IPS DF 19.7 (cell line): ENCODE data around the gene EXOC3L1.

Experiments
- DNase-seq: peaks from one replicate; pipeline ENCODE4 v3.0.0-alpha.2; 2013; ENCODE audit warnings: low read depth, low spot score

EXOC3L1 gene, protein sequence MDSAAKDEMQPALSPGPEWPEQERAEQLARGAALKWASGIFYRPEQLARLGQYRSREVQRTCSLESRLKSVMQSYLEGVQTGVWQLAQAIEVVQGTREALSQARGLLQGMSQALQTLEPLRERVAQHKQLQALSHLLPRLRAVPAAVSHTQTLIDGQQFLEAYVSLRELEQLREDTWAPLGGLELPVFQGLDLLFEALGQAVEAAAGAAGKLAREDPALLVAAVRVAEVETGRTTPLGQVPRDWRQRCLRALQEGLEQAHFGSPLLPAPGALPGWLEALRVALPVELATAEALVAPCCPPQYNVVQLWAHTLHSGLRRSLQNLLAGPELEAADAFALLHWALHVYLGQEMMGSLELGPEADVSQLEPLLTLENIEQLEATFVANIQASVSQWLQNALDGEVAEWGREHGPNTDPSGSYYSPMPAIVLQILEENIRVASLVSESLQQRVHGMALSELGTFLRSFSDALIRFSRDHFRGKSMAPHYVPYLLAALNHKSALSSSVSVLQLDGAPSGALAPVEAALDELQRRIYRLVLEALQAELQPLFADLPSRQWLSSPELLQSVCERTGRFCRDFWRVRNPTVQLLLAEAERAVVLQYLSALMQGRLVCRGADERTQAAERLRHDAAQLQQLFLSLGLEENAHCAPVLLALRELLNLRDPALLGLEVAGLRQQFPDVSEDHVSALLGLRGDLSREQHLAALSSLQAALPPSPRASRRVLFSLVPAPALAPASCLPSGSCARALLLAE

DNA sequence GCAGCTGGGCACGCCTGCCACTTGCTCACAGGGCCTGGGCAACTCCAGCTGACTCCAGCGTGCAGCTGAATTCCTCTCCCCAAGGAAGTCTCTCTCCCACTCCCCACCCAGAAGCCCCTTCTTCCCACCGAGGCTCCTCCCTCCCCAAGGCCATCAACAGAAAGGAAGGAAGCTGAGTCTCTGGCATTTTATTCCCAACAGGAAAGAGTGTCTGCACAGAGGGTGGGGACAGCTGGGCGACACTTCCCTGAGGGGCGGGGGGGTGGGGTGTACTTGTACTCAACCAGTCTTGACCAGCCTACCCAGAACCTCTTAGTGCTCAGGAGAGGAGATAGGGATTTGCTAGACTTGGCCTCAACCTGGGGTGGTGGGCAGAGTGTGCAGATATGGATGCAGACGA, at the start of gene EXOC3L1:
Gene EXOC3L1 (minus strand): TSS at position 96 of the 400 bp plus-strand sequence. CDS start 460 bp downstream, outside the sequence.
- DNase-seq: no peak

DNA sequence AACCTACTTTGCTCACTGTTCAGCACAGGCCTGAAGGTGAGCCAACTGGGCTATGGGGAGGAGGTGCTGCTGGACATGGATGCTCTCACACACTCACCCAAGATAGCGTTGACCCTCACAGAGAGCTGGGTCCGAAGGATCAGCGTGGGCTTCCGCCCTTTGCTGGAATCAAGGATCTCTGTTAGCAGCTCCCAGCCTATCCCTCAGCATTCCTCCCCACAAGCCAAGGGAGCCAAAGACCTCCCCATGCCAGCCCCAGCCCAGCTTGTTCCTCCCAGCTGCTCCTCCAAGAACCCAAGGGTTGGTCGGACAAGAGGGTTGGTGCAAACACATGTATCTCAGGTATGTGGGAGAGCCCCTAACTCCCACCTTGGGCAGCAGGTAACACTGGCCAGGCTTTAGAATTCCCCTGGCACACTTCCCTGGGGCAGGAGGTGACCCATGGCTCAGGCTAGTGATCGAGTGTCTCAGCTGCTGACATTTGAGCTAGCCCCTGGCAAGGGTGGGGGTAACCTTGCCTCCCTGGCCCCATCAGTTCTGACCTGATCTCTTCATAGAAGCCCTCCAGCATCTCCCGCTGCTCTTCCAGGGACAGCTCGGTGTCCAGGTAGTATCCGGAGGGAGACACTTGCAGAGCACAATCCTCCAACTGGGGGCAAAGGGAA, 49.0 kb upstream of the EXOC3L1 start:
- DNase-seq: no peak

DNA sequence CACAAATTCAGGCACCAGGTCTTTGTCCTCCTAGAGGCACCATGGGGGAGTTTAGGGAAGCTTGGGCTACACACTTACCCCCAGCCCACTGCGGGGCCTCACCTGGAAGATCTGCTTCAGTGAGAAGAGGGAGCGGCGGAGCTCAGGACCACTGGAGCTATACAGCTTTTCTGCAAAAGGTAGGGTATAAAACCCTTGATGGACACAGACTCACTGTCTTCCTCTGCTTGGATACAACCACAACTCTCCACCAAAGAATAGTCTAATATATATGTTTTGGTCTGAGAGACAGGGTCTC, 48.3 kb upstream of the EXOC3L1 start:
- no peak for DNase-seq

DNA sequence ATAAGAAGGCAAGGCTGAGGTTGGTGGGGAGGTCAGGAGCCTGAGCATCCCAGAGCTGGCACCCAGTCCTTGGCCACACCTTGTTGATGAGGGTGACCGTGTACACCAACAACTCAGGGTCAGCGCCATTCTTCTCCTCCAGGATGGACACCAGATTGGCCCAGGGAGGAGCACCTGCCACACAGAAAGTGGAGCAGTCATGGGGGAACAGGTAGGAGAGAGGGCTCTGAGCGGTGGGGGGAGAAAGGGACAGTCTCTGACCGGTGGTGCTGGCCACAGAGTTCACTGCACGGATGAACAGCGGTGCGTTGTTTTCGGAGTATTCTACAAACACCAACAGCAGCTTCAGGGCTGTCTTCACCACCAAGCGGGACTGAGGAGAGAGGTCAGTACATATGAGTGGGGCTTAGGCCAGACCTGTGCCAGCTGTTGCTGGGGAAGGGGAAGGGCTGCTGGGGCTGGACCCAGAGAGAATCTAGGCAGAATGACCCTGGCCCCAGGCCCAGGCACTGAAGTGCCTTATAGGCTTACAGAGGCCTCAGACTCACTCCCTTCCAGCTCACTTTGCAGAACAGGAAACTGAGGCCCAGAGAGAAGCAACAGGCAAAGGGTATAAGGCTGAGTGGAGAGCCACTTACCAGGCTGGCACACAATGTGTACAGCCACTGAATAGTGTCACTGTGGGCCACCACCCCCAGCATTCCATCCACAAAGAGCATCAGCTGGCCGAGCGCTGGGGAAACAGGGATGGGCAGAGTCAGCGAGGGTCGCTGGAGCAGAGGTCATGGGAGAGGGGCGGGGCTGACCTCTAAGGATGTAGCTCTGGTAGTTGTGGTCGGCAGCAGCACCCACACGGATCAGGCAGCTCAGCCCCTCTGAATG, 47.7 kb upstream of the EXOC3L1 start:
- no peak for DNase-seq

DNA sequence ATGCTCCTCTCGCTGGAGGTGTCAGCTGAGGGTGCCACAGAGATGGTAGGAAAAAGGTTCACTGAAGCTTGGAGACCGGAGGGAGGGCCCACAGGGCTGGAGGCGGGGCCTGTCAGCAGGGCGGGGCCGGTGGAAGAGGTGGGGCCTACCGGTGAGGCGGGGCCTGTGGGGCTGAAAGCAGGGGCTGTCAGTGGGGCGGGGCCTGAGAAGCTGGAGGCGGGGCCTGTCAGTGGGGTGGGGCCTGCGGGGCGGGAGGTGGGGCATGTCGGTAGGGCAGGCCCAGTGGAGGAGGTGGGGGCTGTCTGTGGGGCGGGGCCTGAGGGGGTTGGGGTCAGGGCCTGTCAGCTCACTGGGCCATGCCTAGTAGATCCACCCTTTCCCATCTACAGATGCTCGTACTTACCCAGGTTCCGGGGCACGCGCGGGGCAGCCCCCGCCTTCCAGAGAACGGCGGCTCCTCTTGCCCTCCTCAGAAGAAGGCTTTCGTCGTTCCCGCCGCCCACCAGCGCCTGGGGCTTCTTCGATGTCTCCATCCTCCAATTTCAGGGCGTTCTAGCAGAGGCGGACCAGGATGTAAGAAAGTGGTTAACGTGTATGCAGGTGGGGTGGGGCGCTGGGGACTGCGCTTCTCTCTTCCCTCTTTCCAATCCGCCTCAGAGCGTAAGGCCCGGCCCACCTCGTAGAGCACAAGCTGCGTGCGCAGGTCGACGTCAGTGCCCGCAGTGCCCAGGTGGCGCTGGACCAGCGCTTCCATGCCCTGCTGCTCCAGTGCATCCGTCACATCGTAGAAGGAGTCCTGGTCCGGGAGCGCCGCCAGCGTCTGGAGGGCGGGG, 46.8 kb upstream of the EXOC3L1 start:
- no peak for DNase-seq

DNA sequence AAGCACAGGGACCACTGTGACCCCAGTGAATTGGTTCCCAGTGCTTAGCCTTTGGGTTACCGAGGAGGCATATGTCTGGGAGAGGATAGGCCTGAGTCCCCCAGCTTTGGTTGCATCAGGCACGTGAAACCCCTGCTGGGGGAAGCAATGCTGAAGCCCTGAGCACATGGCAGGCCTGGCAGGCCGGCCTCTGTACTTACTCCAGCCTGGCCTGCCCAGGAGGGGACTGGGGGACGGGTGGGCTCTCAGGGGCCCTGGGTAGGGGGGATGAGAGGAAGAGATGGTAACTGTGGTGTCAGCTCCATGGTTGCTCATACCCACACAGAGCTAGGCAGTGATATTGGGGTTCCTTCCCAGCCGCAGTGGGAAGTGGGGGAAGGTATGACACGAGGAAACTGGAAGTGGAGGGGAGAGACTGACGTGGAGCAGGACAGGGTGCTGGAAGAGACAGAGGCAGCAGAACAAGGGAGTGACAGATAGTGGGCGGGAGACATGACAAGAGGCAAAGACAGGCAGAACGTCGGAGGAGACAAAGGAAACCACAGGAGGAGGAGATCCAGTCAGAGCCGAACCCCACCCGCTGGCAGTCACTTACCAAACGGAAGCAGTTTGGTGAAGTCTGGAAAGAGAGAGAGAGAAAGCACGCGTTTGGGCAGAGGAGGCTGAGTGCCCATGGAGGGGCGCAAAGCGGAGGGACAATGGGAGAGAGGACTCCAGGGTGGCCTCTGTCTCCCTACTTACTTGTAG, 46.1 kb upstream of the EXOC3L1 start:
- no peak for DNase-seq

DNA sequence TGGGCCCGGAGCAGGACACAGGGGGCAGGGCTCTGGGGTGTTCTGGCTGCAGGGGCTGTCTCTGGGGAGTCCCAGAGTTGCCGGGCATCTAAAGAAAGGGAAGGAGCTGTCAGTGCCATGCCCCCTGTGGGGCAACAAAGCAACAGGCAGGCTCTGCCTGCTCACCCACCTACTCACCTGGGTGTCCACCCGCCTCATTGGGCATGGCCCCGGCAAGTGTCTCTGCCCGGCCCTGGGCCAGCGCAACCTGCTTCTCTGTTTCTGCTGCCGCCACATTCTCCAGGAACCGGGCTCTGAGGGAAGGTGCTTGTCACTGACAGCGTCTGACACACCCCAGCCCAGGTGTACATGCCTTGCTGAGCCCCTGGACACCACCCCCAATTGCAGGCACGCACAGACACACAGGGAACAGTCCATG, 44.3 kb upstream of the EXOC3L1 start:
- DNase-seq: no peak

DNA sequence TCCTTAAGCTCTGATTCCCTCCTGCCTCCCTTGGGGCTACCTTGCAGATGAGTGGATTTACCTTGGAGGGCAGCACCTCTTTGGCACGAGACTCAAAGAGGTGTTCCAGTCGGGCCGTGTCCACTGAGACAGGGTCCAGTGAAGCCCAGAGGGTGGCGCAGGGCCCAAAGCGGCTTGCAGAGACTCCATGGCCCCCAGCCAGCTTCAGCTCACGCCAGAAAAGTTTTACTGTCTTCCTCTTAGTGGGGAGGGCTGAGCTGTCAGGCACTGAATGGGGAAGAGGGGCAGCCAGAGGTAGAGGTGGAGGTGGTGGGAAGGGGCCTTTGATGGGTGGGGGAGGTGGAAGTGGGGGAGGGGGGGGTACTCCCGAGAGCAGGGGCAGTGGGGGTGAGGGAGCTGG, 43.7 kb upstream of the EXOC3L1 start:
- DNase-seq: no peak

DNA sequence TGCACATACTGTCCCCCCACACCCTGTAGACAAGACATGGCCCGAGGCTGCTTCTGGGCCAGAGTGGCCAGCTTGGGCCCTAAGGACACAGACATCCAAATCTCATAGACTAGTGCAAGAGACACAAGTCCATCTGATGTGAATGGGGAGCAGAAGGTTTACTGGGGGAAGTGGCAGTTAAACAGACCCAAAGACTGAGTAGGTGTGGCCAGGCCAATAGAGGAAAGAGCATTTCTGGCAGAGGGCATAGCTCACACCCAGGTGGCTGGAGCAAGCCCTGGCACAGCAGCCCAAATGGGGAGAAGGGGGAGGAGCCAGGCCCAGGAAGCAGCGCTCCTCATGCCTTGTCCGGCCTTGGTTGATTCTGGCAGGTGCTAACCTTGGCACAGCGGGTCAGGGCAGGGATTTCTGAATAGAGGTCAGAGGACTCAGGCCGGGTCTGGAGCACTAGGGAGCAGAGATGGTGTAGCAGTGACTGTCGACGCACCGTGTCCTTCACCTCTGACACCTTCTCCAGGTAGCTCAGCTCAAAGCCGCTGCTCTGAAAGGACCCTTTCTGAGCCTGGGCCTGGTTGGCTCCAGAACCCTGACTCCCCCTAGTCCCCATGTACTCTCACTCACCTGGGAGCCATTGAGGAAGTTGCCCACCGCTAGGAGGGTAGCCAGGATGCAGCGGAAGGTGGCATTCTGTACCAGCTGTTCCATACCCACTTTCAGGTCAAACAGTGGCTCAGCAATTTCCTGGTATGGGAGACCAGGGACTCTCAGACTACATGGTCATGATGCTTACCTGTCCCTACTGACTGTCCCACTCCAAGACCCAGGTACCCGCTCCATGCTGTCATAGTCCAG, 41.1 kb upstream of the EXOC3L1 start:
- DNase-seq: no peak

DNA sequence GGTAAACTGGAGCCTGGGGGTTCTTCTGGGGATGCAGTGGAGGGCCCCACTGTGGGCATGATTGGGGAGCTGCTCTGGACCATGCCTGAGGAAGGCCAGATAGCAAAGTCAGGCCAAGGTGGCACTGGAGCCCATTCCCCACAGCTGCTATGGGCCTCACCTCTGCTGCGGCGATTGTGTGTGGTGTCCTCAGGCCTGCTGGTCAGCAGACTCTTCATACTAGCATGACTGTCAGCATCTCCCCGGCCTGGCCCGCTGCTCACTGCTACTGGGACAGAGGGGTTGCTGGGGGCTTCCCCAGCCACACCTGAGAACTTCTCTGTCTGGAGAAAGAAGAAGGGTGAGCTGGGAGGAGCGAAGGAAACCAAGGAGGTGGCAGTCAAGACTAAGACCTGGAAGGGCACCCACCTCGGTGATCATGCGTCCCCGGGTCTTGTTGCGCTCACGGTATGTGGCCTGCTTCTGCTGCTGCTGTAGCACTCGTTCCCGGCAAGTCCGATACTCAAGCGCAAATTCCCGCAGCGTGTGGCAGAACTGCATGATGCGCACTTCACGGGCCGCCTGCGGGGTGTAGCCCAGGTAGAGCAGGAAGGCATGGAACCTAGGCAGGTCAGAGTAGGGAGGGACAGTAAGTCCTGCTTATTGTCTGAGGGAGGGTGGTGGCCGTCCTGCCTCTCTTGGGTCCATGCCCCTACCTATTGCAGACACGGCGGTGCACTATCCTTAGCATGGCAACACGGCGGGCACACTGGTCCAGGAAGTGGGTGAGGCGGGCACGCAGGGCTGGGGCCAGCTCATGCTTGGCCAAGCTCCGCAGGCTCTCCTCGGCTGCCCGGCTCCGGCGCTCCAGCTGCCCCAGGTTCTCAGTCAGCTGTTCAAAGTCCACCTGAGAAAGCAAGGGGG, 40.2 kb upstream of the EXOC3L1 start:
- DNase-seq: no peak

DNA sequence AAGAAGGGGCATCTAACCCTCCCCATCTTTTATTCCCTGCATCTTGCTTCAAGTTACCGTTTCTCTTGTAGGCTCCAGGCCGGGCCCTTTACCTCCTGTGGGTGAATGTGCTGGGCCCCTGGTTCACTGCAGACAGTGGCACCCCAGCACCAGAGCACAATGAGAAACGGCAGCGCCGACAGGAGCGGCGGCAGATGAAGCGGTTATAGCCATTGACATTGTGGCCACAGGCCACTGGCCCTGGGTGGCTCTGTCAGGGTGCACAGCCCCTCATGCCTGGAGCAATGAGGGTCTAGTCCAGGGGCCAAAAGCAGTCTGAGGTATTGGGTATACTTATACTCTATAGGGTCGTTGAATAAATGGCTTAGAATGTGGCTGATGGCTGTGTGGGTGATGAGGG, 39.0 kb upstream of the EXOC3L1 start:
- DNase-seq: no peak

DNA sequence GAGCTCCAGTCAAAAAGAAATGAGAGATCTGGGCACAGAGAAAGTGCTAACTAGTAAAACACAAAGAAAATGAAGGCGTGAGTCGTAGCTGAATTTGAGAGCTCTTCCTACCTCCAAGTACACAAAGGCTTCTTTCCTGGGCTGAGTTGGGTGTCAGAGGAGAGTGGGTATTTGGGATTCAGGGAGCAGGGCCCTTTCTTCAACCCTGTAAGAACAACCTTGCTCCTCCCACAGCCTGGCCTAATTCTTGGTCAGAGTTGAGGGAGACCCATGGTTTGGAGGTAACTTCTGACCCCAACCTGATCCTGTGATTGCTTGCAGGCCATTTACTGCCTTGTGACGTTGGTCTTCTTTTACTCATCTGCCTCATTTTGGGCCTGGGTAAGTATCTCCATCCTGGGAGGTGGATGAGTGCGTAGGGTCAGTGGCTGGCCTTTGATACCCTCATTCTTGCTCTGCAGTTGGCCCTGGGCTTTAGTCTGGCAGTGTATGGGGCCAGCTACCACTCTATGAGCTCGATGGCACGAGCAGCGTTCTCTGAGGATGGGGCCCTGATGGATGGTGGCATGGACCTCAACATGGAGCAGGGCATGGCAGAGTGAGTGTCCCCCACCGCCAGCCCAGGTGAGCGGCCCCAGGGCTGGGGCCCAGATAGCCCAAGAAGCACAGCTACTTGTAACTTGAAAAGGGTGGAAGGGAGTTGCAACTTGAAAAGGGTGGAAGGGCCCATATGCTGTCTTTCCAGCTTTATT, 38.3 kb upstream of the EXOC3L1 start:
- no peak for DNase-seq

DNA sequence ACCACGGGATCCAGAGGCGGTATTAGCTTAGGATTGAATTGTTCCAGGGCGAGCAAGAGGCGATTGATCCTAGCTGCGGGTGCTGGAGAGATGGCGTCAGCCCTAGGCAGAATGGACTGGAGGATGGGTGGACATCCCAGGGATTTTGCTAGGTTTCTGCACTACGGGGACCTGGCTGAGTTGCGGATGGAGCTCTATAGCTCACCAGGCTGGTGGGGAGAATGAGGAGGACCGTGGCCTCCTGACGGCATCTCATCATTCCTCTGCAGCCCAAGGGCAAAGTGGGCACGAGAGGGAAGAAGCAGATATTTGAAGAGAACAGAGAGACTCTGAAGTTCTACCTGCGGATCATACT, 37.6 kb upstream of the EXOC3L1 start:
- no peak for DNase-seq

DNA sequence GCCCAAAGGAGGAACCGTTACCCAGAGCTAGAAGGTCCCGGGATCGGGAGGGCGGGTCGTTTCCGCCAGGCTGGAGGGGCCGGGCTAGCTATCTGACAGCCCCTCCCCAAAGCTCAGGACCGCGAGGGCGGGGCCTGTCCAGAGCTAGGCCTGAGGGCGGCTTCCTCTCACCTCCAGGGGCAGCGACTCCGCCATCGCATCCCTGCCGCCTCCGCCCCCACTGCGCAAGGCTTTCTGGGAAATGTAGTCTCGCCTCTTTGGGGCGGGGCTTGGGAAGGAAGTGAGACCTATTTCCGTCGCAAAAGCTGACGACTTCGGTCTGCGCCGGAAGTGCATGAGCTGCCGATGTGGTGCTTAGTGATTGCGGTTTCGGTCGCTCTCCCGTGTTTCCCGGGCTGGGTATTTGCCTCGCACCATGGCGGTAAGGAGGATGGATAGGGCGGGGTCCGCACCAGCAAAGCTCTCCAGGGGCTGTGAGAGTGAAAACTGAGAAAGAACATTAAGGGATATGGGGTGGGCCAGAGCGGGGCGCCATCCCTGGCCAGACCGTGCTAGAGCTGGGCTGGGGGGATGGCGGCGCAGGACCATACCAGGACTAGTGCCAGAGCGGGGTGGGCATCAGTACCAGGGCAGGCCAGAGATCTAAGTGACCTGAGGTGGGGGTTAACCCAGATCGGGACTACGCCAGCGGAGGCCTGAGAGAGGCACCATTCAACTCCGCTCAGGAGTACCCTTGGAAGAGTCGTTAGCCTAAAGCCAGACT, 37.0 kb upstream of the EXOC3L1 start, which contains the start of gene TMEM208:
Gene TMEM208 (plus strand): TSS at position 327 of the 763 bp plus-strand sequence. CDS start 89 bp downstream, at position 416.
- DNase-seq: peak; percentile 91

DNA sequence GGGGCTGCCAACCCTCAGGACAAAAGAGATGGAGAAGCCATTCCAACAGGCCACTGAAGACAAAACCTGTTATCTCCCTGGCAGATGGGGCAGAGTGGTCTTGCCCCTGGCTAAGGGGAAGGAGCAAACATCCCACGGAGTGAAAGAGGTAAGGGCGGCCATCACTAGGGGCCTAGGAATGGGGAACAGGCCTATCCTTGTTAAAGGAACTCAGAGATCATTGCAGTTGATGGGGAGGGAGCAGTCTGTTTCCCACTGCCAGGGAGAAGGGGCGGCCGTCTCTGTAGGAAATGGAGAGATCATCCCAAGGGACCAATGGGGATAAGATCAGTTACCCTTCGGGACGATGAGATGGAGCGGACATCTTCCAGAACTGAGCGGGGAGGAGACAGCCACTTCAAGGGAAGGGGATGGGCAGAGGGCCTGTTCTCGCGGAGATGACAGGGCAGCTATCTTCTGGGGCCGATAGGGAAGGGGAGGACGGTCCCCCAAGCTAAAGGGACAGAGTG, 36.4 kb upstream of the EXOC3L1 start:
- DNase-seq: no peak

DNA sequence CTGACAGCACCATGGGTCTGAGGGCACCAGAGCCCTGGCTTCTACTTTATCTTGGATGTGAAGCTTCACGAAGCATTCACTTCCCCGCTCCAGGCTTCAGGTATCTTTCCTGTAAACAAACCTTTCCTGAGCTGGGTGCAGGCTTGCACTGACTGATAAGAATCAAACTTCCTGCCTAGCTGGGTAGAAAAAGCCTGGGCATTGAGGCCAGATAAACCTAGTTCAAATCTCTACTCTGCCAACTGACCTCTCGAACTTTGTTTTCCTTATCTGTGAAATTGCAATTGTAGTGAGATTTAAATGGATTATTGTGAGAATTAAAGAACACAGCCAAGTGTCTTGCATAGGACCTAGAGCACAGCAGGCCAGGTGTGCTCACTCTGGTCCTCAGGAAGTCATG, 34.1 kb upstream of the EXOC3L1 start:
- no peak for DNase-seq
